ENCODE results near the gene BRME1.

The BRME1 gene

GRCh38 chr19:13894552-13894951 lies 11.4 kb downstream of the BRME1 start:
- H3K4me3 ChIP-seq (ENCODE audit: control insufficient read depth, low read depth, low read length): no peak overlapping the region
- no peak for DNase-seq (ENCODE audit: low read depth)
- TF ChIP-seq CTCF (IDR thresholded peaks at IDR 0.05; ENCODE audit: control insufficient read depth, insufficient read depth, low read depth, low read length, missing control alignments): no peak

GRCh38 chr19:13892870-13893269 lies 13.0 kb downstream of the BRME1 start:
- no peak for TF ChIP-seq CTCF (IDR thresholded peaks at IDR 0.05; ENCODE audit: control insufficient read depth, insufficient read depth, low read depth, low read length, missing control alignments)
- DNase-seq (ENCODE audit: low read depth): no peak
- H3K4me3 ChIP-seq (ENCODE audit: control insufficient read depth, low read depth, low read length): no peak overlapping the region

- TF ChIP-seq CTCF (IDR thresholded peaks at IDR 0.05; ENCODE audit: control insufficient read depth, insufficient read depth, low read depth, low read length, missing control alignments): no peak
- no peak overlapping the region for H3K4me3 ChIP-seq (ENCODE audit: control insufficient read depth, low read depth, low read length)
- no peak for DNase-seq (ENCODE audit: low read depth)
Measured at GRCh38 chr19:13890136-13890535, 15.8 kb downstream of the BRME1 start.

GRCh38 chr19:13888281-13888680 lies 17.6 kb downstream of the BRME1 start:
- no peak for TF ChIP-seq CTCF (IDR thresholded peaks at IDR 0.05; ENCODE audit: control insufficient read depth, insufficient read depth, low read depth, low read length, missing control alignments)
- DNase-seq (ENCODE audit: low read depth): no peak
- H3K4me3 ChIP-seq (ENCODE audit: control insufficient read depth, low read depth, low read length): no peak overlapping the region

GRCh38 chr19:13887517-13887916 lies 18.4 kb downstream of the BRME1 start:
- DNase-seq (ENCODE audit: low read depth): peak; percentile 54
- no peak for TF ChIP-seq CTCF (IDR thresholded peaks at IDR 0.05; ENCODE audit: control insufficient read depth, insufficient read depth, low read depth, low read length, missing control alignments)

GRCh38 chr19:13887018-13887436 lies 18.9 kb downstream of the BRME1 start:
- no peak overlapping the region for H3K4me3 ChIP-seq (ENCODE audit: control insufficient read depth, low read depth, low read length)
- DNase-seq (ENCODE audit: low read depth): no peak
- TF ChIP-seq CTCF (IDR thresholded peaks at IDR 0.05; ENCODE audit: control insufficient read depth, insufficient read depth, low read depth, low read length, missing control alignments): no peak

More at GRCh38 chr19:13887517-13887916, 18.4 kb downstream of the BRME1 start:
- H3K4me3 ChIP-seq (ENCODE audit: control insufficient read depth, low read depth, low read length): no peak overlapping the region

GRCh38 chr19:13885826-13886365 lies 20.0 kb downstream of the BRME1 start:
- TF ChIP-seq CTCF (IDR thresholded peaks at IDR 0.05; ENCODE audit: control insufficient read depth, insufficient read depth, low read depth, low read length, missing control alignments): no peak

More at GRCh38 chr19:13885826-13886365, 20.0 kb downstream of the BRME1 start:
- H3K4me3 ChIP-seq (ENCODE audit: control insufficient read depth, low read depth, low read length): no peak overlapping the region
- no peak for DNase-seq (ENCODE audit: low read depth)
